Measurements from ENCODE around the gene KCTD14.
"Not testable (repeated sequence)": the region's sequence is repeated elsewhere in the genome, so short reads cannot be mapped to it uniquely, and the experiment has no call there.

The KCTD14 gene

DNA sequence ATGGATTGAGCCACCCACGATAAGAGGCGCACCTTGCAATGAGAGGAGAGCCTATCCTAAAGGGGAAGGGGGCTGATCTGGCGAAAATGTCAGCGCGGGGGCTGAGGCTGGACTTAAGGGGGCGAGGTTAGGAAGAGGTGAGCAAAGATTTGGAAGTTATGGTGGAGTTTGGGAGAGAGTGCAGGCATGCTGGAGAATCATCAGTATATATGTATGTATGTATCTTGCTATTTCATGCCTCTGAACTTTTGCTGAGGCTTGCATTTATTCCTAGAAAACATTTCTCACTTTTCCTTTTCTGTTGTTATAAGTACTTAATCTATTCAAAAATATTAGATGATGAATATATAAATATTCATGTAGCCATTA lies 23.4 kb upstream of the KCTD14 start:
- DNase-seq (ENCODE audit: low read depth, low spot score), result no peak

DNA sequence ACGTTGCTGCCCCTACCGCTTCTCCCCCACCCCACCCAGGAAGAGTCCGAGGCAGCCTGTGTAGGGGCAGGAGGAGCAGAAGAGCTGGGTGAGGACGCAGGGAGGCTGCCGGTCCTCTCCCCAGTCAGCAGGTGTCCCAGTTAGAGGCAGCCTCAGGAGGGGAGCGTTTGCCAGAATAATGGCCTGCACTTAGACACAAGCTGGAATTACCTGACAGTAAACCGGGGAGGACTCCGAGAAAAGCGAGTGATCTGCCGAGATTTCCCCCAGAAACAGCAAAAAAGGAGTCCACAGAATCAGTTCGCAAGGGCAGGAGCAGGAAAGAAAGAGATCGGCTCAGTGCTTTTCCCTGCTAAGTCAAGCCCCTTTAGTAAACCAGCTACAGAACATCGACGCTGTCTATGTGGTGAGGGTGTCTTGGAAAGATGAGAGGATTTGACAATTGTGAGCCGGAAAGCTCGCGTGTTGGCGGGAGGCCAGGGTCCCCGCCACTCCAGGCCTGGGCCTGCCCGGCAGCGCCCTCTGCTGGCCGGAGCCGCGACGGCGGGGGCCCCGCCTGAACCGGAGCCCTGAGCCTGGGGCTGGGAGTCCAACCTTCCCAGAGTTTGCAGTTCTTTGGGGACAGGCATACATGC lies 22.9 kb upstream of the KCTD14 start:
- peak; percentile 55 for DNase-seq (ENCODE audit: low read depth, low spot score)

DNA sequence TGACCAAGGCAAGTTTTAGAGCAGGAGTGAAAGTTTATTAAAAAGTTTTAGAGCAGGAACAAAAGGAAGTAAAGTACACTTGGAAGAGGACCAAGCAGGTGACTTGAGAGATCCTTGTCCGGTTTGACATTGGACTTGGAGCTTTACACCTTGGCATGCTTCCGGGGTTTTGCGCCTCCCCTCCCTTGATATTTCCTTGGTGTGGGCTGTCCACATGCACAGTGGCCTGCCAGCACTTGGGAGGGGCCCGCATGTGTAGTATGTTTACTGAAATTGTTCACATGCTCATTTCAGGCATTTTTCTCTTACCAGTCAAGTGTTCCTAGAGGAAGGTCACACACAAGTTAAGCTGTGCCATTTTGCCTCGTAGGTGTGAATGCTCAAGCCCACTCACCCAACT lies 21.6 kb upstream of the KCTD14 start:
- no peak for DNase-seq (ENCODE audit: low read depth, low spot score)

DNA sequence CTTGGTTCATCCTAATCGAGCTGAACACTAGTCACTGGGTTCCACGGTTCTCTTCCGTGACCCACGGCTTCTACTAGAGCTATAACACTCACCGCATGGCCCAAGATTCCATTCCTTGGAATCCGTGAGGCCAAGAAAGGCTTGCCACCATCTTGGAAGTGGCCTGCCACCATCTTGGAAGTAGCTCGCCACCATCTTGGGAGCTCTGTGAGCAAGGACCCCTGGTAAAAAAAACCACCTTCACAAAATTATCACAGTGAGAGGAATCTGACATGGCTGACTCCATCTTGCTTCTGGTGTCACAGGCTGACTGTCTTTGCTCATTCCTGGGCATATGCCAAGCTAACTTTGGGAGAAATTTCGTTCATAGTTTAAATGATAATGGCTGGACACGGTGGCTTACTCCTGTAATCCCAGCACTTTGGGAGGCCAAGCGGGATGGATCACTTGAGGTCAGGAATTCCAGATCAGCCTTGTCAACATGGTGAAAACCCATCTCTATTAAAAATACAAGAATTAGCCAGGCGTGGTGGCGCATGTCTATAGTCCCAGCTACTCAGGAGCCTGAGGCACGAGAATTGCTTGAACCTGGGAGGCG lies 18.9 kb upstream of the KCTD14 start:
- no peak for DNase-seq (ENCODE audit: low read depth, low spot score)

DNA sequence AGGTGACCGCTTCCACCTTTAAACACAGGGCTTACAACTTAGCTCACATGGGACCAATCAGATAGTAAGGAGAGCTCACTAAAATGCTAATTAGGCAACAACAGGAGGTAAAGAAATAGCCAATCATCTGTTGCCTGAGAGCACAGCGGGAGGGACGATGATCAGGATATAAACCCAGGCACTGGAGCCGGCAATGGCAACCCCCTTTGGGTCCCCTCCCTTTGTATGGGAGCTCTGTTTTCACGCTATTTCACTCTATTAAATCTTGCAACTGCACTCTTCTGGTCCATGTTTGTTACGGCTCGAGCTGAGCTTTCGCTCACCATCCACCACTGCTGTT lies 18.3 kb upstream of the KCTD14 start:
- not testable (repeated sequence) for DNase-seq (ENCODE audit: low read depth, low spot score)

DNA sequence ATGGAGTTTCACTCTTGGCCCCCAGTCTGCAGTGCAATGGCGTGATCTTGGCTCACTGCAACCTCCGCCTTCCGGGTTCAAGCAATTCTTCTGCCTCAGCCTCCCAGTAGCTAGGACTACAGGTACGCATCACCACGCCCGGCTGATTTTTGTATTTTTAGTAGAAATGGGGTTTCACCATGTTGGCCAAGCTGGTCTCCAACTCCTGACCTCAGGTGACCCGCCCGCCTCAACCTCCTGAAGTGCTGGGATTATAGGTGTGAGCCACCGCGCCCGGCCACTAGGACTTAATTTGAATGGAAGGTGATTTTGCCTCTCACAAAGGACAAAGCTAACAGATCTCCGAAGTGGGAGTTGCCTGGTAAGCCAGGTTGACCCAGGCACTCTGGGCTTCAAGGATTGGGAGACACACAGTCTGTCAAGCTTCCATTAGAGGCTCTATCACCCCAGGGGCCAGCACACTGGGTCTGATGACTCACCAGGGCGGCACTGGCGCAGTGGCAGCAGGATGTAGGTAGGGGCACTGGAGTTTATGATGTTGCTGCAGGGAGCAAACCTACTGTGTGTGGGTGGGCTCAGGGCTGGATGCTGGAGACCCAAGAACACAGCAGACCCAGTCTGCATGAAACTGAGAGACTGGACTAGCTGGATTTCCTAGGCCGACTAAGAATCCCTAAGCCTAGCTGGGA lies 17.8 kb upstream of the KCTD14 start:
- DNase-seq (ENCODE audit: low read depth, low spot score), result no peak

DNA sequence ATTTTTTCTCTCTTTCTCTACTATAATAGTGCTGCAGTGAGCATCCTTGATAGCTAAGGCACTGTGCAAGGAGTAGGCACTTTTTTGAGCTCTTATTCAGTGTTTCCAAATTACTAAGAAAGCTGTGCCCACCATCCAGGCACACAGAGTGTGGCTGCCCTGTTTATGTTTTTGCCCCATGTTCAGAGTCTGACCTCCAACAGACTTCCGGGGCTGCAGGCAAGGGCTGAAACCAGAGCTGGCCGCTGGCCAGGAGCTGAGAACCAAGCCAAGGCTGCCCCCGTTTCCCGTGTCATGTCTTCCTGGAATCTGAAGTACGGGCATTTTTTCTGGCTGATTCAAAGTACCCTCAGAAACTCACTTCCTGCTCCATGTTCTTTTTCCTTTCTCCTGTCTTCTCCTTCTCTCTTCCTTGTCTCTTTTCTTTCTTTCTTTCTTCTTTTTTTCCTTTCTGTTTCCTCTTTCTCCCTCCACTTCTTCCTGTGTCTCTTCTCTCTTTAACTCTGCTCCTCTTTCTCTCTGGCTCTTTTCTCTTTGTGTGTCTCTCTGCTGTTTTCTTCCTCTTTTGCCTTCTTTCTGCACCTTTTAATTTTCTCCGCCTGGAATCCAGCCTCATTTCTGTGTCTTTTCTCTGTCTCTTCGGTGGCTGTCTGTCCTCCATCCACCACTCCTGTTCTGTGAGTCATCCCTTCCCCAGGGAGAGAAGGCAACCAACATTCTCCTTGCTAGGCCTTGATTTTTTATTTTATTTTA lies 17.0 kb upstream of the KCTD14 start:
- no peak for DNase-seq (ENCODE audit: low read depth, low spot score)

DNA sequence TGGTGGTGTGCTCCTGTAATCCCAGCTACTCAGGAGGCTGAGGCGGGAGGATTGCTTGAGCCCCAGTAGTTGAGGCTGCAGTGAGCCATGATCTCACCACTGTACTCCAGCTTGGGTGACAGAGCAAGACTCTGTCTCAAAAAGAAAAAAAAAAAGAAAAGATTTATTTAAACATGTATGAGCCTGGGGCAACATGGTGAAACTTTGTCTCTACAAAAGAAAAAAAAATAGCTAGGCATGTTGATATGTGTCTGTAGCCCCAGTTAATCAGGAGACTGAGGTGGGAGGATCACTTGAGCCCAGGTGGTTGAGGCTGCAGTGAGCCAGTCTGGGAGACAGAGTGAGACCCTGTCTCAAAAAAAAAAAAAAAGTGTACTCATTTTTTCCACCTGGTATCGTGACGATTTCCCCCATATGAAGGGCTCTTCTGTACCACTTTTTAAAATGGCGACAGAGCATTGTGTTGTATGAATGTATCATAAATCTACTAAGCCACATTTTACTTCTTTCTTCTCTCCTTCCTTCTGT lies 16.4 kb upstream of the KCTD14 start:
- DNase-seq (ENCODE audit: low read depth, low spot score), result no peak

DNA sequence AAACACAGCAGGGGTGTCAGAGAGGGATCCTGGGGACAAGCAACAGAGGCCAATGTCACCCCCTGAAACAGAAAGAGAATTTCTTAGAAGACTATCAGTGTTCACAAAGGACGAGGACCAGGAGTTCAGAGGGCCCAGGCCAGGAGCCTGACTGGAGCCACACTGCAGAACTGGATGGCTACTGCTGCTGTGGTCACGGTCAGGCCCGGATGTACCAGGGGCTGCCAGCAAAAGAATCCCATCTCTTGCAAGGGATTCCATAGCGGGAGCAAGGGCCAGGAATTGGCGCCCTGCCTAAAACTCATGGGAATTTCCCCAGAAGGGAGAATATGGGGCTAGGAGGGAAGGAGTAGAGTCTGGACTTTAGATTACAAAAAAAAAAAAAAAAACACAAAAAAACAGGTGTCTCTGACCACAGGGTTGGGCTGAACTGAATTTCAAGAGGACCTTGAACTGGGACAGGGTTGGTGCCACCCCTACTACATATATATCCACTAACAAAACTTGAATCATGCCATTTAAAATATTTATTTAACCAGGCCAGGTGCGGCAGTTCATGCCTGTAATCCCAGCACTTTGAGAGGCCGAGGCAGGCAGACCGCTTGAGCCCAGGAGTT lies 15.7 kb upstream of the KCTD14 start:
- DNase-seq (ENCODE audit: low read depth, low spot score), result no peak

DNA sequence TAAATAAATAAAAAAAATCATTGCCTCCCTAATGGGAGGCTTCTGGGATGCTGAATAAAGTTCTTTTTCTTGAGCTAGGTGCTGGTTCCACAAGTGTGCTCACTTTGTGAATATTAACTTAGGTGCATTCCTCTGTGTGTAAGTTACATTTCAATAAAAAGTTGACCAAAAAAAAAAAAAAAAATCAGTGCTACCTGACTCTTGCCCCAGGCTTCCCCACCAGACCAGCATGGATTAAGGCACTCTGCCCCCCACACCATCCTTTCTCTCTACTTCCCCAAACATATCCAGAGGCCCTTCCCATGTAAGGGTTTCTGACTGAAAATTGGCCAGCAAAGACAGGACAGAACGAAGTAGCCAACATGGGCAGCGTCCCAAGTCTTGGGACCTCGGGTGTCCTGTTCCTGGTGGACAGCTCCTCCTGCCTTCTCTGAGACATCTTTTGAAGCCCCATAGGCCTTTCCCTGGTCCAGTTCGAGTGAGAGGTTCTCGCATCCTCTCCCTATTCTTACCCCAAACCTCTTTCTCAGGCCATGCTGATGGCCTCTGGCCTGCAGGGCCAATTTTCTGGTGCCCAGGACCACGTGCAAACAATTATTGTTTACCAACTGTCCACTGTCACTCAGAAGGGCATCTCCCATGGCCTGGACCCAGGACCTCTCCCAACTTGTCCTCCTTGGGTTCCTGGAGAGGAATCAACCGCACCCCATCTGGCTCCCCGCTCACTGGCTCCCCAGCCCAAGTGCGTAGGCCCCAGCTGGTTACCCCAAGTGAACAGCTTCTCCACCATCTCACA lies 14.9 kb upstream of the KCTD14 start:
- no peak for DNase-seq (ENCODE audit: low read depth, low spot score)

DNA sequence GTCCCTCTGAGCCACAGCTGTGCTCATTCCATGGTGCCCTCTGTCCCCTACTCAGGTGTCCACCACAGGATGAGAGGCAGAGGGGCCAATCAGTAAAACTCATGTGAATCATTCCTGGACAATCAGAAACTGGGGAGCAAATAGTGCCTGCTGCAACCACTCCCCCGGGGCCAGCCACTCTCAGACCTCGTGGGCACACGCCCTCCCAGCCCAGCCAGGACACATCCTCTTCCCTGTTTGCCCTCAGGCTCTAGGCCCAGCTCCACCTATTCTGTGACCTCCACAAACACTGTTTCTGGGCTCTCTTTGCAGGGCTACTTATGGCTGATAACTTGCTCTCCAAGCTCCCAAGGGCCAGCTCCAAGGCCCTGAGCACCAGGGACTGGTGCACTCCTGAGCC lies 14.0 kb upstream of the KCTD14 start:
- DNase-seq (ENCODE audit: low read depth, low spot score), result no peak

DNA sequence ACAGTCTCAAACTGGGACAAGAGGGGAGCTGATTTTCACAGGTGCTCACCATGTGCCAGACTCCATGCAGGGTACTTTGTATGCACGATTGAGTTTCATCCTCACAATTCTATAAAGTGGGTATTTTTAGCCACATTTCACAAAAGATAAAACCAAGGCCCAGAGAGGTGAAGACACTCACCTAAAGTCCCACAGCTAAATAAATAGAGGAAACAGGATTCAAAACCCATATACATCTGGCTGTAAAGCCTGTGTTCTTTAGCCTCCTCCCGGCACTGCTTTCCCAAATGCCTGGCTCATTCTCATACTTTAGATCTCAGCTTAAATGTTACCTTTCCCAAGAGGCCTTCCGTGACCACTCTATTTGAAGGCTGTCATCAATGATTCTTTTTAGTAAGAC lies 13.2 kb upstream of the KCTD14 start:
- no peak for DNase-seq (ENCODE audit: low read depth, low spot score)

DNA sequence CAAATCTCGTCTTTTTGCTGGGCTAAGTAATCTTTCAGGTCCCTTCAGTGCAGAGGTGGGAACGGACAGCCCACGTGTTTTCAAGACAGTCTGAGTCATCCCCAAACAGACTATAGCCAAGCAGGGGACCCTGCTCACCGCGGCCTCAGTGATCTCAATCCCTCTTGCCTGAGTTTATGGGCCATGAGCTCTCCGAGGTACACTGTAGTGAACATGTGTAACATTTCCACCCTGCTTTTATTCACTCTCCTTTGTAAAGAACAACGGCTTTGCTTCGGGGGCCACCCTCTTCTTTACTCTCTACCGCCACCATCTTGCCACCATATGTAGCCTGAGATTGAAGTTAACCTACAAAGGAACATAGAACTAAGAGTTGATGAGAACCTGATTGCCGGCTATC lies 11.5 kb upstream of the KCTD14 start:
- no peak for DNase-seq (ENCODE audit: low read depth, low spot score)

DNA sequence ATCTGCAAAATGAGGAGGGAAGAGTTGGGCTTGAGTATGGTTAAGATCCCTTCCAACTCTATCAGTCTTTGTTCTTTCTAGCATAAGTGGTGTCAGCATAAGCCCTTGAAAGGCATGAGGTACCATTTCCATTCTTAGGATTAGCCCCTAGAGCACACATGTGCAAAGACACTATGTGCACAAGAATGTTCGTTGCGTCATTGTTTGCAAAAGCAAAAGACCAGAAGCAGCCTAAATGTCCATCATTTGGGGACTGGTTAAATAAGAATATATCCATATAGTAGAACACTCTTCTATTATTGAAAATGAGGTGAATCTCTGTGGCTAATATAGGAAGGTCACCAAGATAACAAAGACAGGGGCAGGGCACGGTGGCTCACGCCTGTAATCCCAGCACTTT lies 10.0 kb upstream of the KCTD14 start:
- no peak for DNase-seq (ENCODE audit: low read depth, low spot score)

DNA sequence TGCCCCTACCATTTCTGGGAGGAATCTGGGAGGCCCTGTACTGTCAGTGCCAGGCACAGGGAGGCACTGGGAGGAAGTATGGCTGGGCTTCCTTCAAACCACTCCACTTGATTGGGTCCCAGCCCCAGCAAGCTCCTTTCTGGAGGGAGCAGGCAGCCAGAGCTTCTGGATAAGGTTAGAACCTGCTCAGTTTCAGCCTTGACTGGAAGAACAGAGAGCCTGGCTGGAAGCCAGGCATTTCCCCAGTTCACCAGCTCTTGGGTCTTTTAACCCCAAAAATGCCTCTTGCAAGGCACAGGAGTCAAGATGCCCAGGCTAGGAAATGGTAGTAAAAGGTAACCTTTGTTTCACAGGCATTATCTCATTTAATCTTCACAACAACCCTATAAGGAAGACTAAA lies 9.0 kb upstream of the KCTD14 start:
- no peak for DNase-seq (ENCODE audit: low read depth, low spot score)

DNA sequence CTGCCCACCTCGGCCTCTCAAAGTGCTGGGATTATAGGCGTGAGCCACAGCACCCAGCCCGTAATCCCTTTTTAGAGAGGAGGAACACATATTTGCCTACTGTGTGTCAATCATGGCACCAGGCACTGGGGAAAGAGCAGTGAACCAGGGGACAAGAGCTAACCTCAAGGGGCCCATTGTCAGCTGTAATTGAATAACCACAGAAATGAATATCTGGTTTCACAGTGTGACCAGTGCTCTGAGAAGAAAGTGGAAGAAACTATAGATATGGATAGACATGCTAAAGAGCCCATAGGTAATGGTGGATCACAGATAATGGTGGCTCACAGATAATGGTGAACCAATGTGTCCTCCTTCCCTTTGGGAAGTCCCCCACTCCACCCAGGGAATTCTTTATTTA lies 8.6 kb upstream of the KCTD14 start:
- no peak for DNase-seq (ENCODE audit: low read depth, low spot score)

DNA sequence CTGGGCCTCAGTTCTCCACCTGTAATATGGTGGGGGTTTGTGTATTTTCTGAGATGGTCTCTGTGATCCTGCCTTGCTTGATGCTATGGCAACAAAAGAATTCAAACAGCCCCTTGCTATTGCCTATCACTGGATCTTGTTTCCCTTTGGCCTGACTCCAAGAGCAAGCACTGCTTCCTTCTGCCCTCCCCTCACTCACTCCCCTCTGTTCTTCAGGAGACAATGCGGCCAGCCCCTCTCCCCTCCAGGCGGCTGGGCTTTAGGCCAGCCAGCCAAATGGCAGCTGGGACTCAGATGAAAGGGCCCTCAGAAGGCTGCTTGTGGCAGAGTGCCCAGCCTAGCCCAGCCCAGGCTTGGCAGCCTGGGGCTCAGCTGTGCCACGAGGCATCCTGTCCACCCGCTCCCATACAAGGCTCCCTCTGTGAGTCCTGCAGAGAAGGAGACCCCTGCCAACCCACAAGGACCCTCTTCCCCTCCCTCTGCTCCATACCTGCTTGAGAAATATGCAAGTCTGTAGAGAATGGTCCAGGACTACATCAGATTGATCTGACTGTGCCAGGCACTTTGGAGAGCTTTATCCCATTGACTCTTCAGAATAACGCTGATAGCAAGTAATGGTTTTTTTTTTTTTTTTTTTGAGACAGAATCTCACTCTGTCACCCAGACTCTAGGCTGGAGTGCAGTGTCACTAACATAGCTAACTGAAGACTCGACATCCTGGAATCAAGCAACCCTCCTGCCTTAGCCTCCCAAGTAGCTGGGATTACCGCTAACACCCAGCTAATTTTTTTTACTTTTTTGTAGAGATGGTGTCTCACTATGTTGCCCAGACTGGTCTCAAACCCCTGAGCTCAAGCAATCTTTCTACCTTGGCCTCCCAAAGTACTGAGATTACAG lies 7.6 kb upstream of the KCTD14 start:
- DNase-seq (ENCODE audit: low read depth, low spot score), result no peak

DNA sequence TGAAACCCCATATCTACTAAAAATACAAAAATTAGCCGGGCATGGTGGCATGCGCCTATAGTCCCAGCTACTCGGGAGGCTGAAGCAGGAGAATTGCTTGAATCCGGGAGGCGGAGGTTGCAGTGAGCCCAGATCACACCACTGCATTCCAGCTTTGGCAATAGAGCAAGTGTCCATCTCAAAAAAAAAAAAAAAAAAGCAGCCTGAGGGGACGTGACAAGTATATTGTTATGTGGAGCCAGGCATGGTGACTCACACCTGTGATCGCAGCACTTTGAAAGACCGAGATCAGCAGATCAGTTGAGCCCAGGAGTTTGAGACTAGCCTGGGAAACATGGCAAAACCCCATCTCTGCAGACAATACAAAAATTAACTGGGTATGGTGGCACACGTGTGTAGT lies 5.3 kb upstream of the KCTD14 start:
- not testable (repeated sequence) for DNase-seq (ENCODE audit: low read depth, low spot score)

DNA sequence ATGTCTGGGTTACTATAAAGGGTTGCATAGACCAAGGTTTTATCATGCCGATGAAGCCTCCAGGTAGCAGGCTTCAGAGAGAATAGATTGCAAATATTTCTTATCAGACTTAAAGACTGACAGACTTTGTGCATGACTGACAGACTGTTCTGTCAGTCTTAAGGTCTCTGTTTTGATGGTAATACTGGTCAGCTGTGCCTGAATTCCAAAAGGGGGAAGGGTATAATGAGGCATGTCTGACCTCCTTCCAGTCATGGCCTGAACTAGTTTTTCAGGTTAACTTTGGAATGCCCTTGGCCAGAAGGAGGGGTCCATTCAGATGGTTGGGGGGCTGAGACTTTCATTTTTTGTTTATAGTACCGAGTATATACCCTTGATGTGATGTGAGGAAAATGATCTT lies 4.7 kb upstream of the KCTD14 start:
- DNase-seq (ENCODE audit: low read depth, low spot score), result no peak

DNA sequence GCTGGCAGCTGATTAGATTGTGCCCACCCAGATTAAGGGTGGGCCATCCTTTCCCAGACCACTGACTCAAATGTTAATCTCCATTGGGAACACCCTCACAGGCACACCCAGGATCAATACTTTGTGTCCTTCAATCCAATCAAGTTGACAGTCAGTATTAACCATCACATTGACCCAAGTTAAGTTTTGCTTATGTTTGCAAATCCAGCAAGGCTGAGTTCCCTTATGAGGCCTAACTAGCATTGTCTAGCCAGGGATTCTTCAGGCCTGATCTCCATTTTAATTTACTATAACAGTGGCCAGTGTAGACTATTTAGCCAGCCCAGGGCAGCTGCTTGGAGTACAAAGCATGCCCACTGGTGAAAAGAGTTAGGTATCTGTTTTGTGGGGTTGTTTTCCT lies 2.3 kb upstream of the KCTD14 start:
- DNase-seq (ENCODE audit: low read depth, low spot score), result no peak

Data from activated CD4-positive, CD25-positive, alpha-beta regulatory T cell treated with anti-CD3 and anti-CD28 coated beads, Interleukin-2, amount 50 U/mL, for 16 hours (primary cell).